Heart left ventricle (tissue), 16 donors: ENCODE results near the gene ESPL1. TPM values are rescaled to one million over a fixed set of nuclear protein-coding genes. Genes with fewer than 3 reads are reported as not detected.
A peak's percentile ranks its signal among the peaks of the same experiment; 100 is the strongest.

Experiments used
- ATAC-seq, 4 donors: fragments of 200-7000 bp; cut with Tn5 transposase; one replicate each; pipeline ENCODE4 v1.9.1; 2020 to 2022; ENCODE audit warnings: moderate library complexity in 4 of 4, mild to moderate bottlenecking in 3 of 4, moderate number of reproducible peaks in 1 of 4
- DNase-seq, 5 donors: peaks; one replicate each; pipeline ENCODE4 v3.0.0-alpha.2; 2020
- H3K27ac ChIP-seq, 12 donors: fragments of 200-600 bp; sonication (generic) in 4 of 12; one replicate each; pipeline versions ENCODE4 v1.5.0 to v1.8.0; 2016 to 2022; ENCODE audit warnings: mild to moderate bottlenecking in 2 of 12
- H3K27me3 ChIP-seq, 9 donors: fragments of 200-600 bp; sonication (generic) in 2 of 9; one replicate each; pipeline versions ENCODE4 v1.5.1 to v1.8.0; 2016 to 2022; ENCODE audit warnings: mild to moderate bottlenecking in 3 of 9
- H3K36me3 ChIP-seq, 9 donors: fragments of 200-600 bp; sonication (generic) in 2 of 9; one replicate each; pipeline versions ENCODE4 v1.5.0 to v1.8.0; 2018 to 2022; ENCODE audit warnings: mild to moderate bottlenecking in 2 of 9
- H3K4me1 ChIP-seq, 12 donors: fragments of 200-600 bp; sonication (generic) in 4 of 12; one replicate each; pipeline versions ENCODE4 v1.5.0 to v1.8.0; 2016 to 2022; ENCODE audit warnings: mild to moderate bottlenecking in 3 of 12
- H3K4me3 ChIP-seq, 12 donors: fragments of 200-600 bp; sonication (generic) in 4 of 12; one replicate each; pipeline versions ENCODE4 v1.5.0 to v1.8.0; 2017 to 2022; ENCODE audit warnings: mild to moderate bottlenecking in 9 of 12, moderate library complexity in 4 of 12
- H3K9me3 ChIP-seq, 12 donors: fragments of 200-600 bp; sonication (generic) in 4 of 12; one replicate each; pipeline versions ENCODE4 v1.5.0 to v1.8.0; 2016 to 2022; ENCODE audit warnings: mild to moderate bottlenecking in 1 of 12
- CTCF ChIP-seq, 12 donors: fragments of 200-600 bp; sonication (generic) in 4 of 12; IDR thresholded peaks; one replicate each; pipeline versions ENCODE4 v1.5.0 to v1.8.0; 2018 to 2022; ENCODE audit warnings: antibody characterized with exemption in 12 of 12, mild to moderate bottlenecking in 5 of 12
- POLR2A ChIP-seq, 2 donors: fragments of 450-650 bp; IDR thresholded peaks; one replicate each; pipeline ENCODE4 v1.6.1; 2017; ENCODE audit warnings: antibody characterized with exemption in 2 of 2, mild to moderate bottlenecking in 2 of 2, moderate library complexity in 2 of 2
- WGBS, 4 donors: extraction: QIAGEN DNeasy Blood & Tissue Kit in 2 of 4; methylation state at CpG; one replicate each; pipeline versions ENCODE4 v1.1.5 to v1.1.7; 2013 to 2018; 5-methylcytosine and 5-hydroxymethylcytosine counted together
- intact Hi-C, 10 donors: fragments of 100-400 bp; cut with DNase I; formaldehyde crosslinking; loops; one replicate each; pipeline versions ENCODE4 v1.11.1 to v1.14.2; 2022
- polyA plus RNA-seq, 2 donors: library from polyadenylated mRNA; stranded (reverse); fragments of 200-250 nt; gene quantifications; one replicate each; pipeline ENCODE4 v1.2.3, GENCODE V29; 2013
- total RNA-seq, 9 donors: library from RNA; depleted of rRNA in 2 of 9; stranded (reverse); fragments of >200 nt in 2 of 9; fragmentation: NEBNext Ultra II Directional in 3 of 9; extraction: Animal tissue kit (Norgen Biotek cat#: 25700) in 3 of 9; gene quantifications; one replicate each; pipeline versions ENCODE4 v1.1.0 to v1.2.4, GENCODE V29; 2016 to 2023
- donor health status: ischemic (EF 13 %, LVEDD 7.1; RV severe dilation, severe dysfunction).
- donor health status: healthy with polysubstance abuse.
- donor health status: DM: no; HTN: yes; CAD: no.
- donor health status: DM: no; HTN: no; CAD: no.
- donor health status: ischemic (EF 25% LVEDD 6.9; RV normal size, moderate dysfunction).
- donor health status: ischemic (EF 25% LVEDD 5.7; RV mildly dilated, moderate dysfunction).
- donor health status: healthy.
- donor health status: DM: yes; HTN: yes; CAD: no.
- donor health status: ischemic (EF 35%, LVEDD 5.7; RV mildly dilated, moderate dysfunction).
- donor health status: nonischemic (EF 11% LVEDD 7.7; RV severe dilation, severe dysfunction).
- donor health status: DM: yes; HTN: yes; CAD: no.
- donor health status: PGD.
- donor health status: ischemic (EF 29% LVEDD 5.4; RV normal size, mild dysfunction).
- donor health status: nonischemic (EF 23%, LVEDD 6.1; RV moderate dilation, normal function).

The ESPL1 gene
- total and polyA plus RNA-seq, 11 donors: 0.06 to 6.1 (median 0.38) TPM

DNA sequence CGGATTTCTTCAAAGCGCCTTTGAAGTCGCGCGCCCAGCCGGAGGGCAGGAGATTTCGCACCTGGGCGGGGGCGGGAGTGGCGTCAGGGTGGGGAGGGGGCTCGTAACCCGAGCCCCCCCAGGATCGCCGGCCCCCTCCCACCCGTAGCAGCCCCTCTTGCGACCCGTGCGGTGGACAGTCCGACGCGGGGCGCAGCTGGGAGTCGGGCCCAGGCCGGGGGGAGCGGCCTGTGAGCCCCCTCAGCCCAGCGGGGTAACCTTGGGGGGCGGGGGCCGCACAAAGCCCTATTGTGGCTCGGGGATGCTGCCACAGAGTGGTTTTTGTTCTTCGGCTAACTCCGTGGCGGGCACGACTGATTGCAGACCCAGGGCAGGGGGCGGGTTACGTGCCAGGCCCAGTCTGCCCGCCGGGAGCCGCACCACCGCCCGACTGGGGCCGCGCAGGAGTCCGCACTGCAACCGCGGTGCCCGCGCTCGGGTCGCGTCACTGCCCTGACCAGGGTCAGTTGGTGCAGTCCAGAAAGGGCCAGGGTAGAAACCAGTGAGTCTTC lies 57.5 kb downstream of the ESPL1 start:
- peak overlapping the region; percentile 72 to 97 (median 92) for H3K27ac ChIP-seq
- H3K27me3 ChIP-seq: no peaks in the 10 kb centered on the region
- TF ChIP-seq CTCF (IDR thresholded peaks at IDR 0.05) (no peak), POLR2A (IDR thresholded peaks at IDR 0.05) (no peak)
- WGBS, 4 donors: 1 to 2% (median 1%) methylated on average over 20 to 50 of the region's 50 CpGs
- DNase-seq (peak in 3 of 5 donors; percentile 39 to 74 (median 53)), ATAC-seq (peak in 1 of 4 donors; percentile 12)
- H3K4me1 ChIP-seq: peaks cover 0 to 36% (median 25%) of the 10 kb centered on the region in 12 donors
- H3K36me3 ChIP-seq: no peaks in the 10 kb centered on the region
- no peaks in the 10 kb centered on the region for H3K9me3 ChIP-seq
- H3K4me3 ChIP-seq: peak overlapping the region; percentile 60 to 87 (median 70)
- intact Hi-C loops: loop anchor here (1.0 to 10.0 kb wide), 9 partner anchors 15 to 183 kb away; partner anchors contain the start of genes TARBP2 (in 7 of the 10), NPFF (in 5 of the 10) and SP1 (in 1 of the 10)

DNA sequence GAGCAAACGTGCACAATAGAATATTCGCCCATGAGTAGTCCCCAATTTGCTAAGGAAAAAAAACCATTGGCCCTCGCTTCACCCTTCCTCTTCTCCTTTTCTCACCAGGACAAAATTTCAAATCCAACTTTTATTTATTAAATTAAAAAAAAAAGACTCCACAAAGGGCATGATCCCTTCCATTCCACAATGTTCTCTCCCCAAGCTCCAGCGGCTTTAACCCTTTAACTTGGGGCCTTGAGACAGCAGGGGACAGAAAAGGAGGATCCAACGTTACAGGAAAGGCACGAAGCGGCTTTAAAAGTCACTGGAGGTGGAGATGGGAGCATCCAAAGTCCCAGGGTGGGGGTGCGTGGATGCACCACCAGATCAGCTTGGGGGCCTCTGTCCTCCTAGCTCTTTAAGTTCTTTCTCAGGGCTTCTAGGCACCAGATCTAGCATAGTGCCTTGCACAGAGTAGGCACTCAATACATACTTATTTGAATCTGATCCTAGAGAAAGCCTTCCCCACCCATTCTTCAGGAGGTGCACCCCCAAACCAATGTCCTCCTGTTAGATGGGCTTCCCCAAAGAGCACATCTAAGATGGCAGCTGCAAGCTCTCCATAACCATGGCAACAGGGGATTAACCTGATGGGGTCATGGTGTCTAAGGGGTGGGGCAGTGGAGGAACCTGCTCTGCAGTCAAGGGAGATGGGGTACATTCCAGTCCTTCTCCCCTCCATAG lies 58.5 kb downstream of the ESPL1 start:
- DNase-seq (no peak), ATAC-seq (no peak)
- TF ChIP-seq CTCF (IDR thresholded peaks at IDR 0.05): no peak
- TF ChIP-seq POLR2A (IDR thresholded peaks at IDR 0.05): no peak
- no peaks in the 10 kb centered on the region for H3K9me3 ChIP-seq
- WGBS, 4 donors: 86 to 94% (median 89%) methylated on average over 8 of the region's 8 CpGs
- no peaks in the 10 kb centered on the region for H3K36me3 ChIP-seq
- peaks cover 0 to 3% (median 0%) of the 10 kb centered on the region in 9 donors for H3K27me3 ChIP-seq
- peaks cover 0 to 31% (median 21%) of the 10 kb centered on the region in 12 donors for H3K4me1 ChIP-seq
- H3K27ac ChIP-seq: peak overlapping the region in 1 of 12 donors; percentile 87
- peak overlapping the region in 2 of 12 donors; percentile 69 to 77 for H3K4me3 ChIP-seq
- intact Hi-C loops: loop anchor here in 6 of 10 donors (1.0 to 10.0 kb wide), 4 partner anchors 14 to 178 kb away; partner anchors contain the start of genes NPFF (in 5 of the 6) and TARBP2 (in 5 of the 6)

DNA sequence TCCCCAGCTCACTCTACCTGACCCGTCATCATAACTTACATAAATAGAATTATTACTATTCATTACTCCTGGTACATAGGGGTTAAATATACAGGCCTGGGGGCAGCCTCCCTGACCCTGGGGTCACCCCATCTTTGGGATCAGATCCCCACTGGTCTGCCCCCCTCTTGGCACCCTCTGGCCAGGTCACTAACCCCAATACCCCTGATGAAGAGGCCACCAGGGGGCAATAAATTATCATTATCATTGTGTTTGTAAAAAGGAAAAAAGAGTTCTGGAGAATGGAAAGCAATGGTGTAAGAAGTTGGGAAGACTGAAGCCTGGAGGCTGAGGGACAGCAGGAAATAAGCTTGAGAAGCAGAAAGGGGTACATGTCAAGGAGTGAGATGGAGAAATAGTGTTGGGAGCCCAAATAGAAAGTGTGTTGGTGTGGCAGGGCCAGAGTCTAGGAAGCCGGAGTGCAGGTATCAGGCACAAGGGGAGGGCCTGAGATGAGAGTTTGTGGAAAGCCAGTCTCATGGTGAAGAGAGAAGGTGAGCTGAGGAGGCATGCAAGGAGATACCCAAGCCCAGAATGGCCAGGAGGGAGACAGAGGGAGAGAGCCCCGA lies 59.4 kb downstream of the ESPL1 start:
- 82 to 85% (median 84%) methylated on average over 3 of the region's 3 CpGs for WGBS, 4 donors
- peaks cover 0 to 6% (median 0%) of the 10 kb centered on the region in 9 donors for H3K27me3 ChIP-seq
- peaks cover 0 to 23% (median 15%) of the 10 kb centered on the region in 12 donors for H3K4me1 ChIP-seq
- H3K27ac ChIP-seq: no peak overlapping the region
- TF ChIP-seq POLR2A (IDR thresholded peaks at IDR 0.05) (no peak), CTCF (IDR thresholded peaks at IDR 0.05) (peak in 11 of 12 donors; percentile 15 to 46 (median 29))
- no peaks in the 10 kb centered on the region for H3K36me3 ChIP-seq
- H3K4me3 ChIP-seq: no peak overlapping the region
- H3K9me3 ChIP-seq: no peaks in the 10 kb centered on the region
- no peak for ATAC-seq
- no peak for DNase-seq
- intact Hi-C loops: loop anchor here in 6 of 10 donors (2.0 to 10.0 kb wide), 3 partner anchors 13 to 177 kb away; partner anchors contain the start of genes NPFF (in 5 of the 6) and TARBP2 (in 5 of the 6)
